Activated CD8-positive, alpha-beta memory T cell treated with anti-CD3 and anti-CD28 coated beads for 1 hour (primary cell): Measurements from ENCODE around the gene KCNS1.

ENCODE experiments used
- DNase-seq, 2 donors: peaks; one replicate each; pipeline ENCODE4 v3.0.0-alpha.2; 2020; ENCODE audit warnings: low read depth in 1 of 2; ENCODE audit errors: extremely low read depth in 1 of 2

The KCNS1 gene

GRCh38 chr20:45052698-45053429 lies 48.1 kb downstream of the KCNS1 start:
- DNase-seq, result no peak

GRCh38 chr20:45051204-45052060 lies 49.5 kb downstream of the KCNS1 start:
- DNase-seq, result no peak

- no peak for DNase-seq
Observed at GRCh38 chr20:45049904-45050471, 50.9 kb downstream of the KCNS1 start.

GRCh38 chr20:45049438-45049837 lies 51.5 kb downstream of the KCNS1 start:
- DNase-seq, result no peak

GRCh38 chr20:45047581-45048119 lies 53.3 kb downstream of the KCNS1 start:
- DNase-seq, result no peak

- no peak for DNase-seq
Observed at GRCh38 chr20:45044601-45045000, 56.3 kb downstream of the KCNS1 start.

GRCh38 chr20:45044084-45044573 lies 56.8 kb downstream of the KCNS1 start:
- no peak for DNase-seq

- no peak for DNase-seq
Observed at GRCh38 chr20:45042978-45043377, 57.9 kb downstream of the KCNS1 start.
